Panc1 (cell line): Measurements from ENCODE around the gene KIF4B.

ENCODE experiments used
- CTCF ChIP-seq: fragments of 450-650 bp; IDR thresholded peaks from 2 replicates; pipeline ENCODE4 v1.5.1; 2017; ENCODE audit warnings: mild to moderate bottlenecking
- POLR2AphosphoS5 ChIP-seq: IDR thresholded peaks from 2 replicates; pipeline ENCODE4 v1.6.1; 2012; ENCODE audit warnings: mild to moderate bottlenecking, low read depth, low read length, moderate library complexity
- SIN3A ChIP-seq: IDR thresholded peaks from 2 replicates; pipeline ENCODE4 v1.6.1; 2012; ENCODE audit warnings: low read depth, mild to moderate bottlenecking, low read length, moderate library complexity, borderline replicate concordance; ENCODE audit not compliant: insufficient read depth

GRCh38 chr5:154966874-154967273, 46.7 kb upstream of the KIF4B start:
- no peak for TF ChIP-seq POLR2AphosphoS5
- no peak for TF ChIP-seq SIN3A
- no peak for TF ChIP-seq CTCF
